ENCODE measurements around the gene IZUMO3. TPM values are rescaled to one million over a fixed set of nuclear protein-coding genes. Genes with fewer than 3 reads are reported as not detected.

The IZUMO3 gene
- total and polyA plus RNA-seq, 2 of the 8 experiments (the other 6 are each of a cell fraction or from before 2014, with no cell fraction given), result not detected

DNA sequence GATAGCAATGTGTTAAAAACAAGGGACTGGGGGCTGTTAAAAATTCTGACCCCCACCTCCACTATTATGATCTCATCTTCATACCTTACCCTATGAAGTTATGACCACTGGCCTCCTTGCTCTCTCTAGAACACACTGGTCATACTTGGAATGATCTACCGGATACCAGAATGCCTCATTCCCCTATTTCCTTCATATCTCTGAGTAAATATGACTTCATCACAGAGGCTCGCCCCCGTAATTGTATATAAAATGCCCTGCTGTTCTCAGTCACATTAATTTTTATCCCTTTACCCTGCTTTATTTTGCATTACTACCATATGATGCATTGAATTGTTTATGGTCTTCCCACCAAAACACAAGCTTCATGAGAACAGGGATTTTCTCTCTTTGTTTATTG is 29.2 kb downstream of the IZUMO3 start:
- no peak overlapping the region for H2BK15ac ChIP-seq (ENCODE audit: low read length)
- no peak overlapping the region for H3K4me3 ChIP-seq (ENCODE audit: extremely low read depth in 1 of 4, insufficient read depth in 2 of 4, low read depth in 3 of 4, low read length in 4 of 4)
- H3K14ac ChIP-seq (ENCODE audit: insufficient read length), result no peak overlapping the region
- H3K18ac ChIP-seq (ENCODE audit: extremely low read depth, low read length), result no peak overlapping the region
- H3K27me3 ChIP-seq (replicated peaks in 1 of 4; ENCODE audit: control insufficient read depth in 3 of 4, extremely low read depth in 1 of 4, insufficient read depth in 3 of 4, low read length in 3 of 4), result no peaks in the 10 kb centered on the region
- no peak overlapping the region for H2BK20ac ChIP-seq (ENCODE audit: low read length)
- no peak overlapping the region for H2AK5ac ChIP-seq (ENCODE audit: low read depth, low read length)
- H3K4ac ChIP-seq (replicated peaks; ENCODE audit: insufficient read length, low read depth, low read length), result no peak overlapping the region
- no peak overlapping the region for H2BK120ac ChIP-seq (replicated peaks; ENCODE audit: low read depth, low read length)
- H3K4me1 ChIP-seq (replicated peaks in 1 of 4; ENCODE audit: control insufficient read depth in 3 of 4, insufficient read depth in 4 of 4, low read length in 3 of 4), result no peaks in the 10 kb centered on the region
- peaks cover 6 to 7% of the 10 kb centered on the region in 2 experiments; a peak in 3 of 4 replicates for H3K9me3 ChIP-seq (ENCODE audit: insufficient read depth in 2 of 2, low read depth in 1 of 2, low read length in 1 of 2)
- H4K20me1 ChIP-seq (replicated peaks in 1 of 2; ENCODE audit: control insufficient read depth in 1 of 2, insufficient read depth in 2 of 2, low read length in 2 of 2), result no peaks in the 10 kb centered on the region
- H2BK5ac ChIP-seq (ENCODE audit: low read depth, low read length), result no peak overlapping the region
- H3K79me1 ChIP-seq (ENCODE audit: low read depth, low read length), result no peaks in the 10 kb centered on the region
- H3K36me3 ChIP-seq (ENCODE audit: control insufficient read depth in 2 of 4, insufficient read depth in 4 of 4, low read length in 3 of 4), result no peaks in the 10 kb centered on the region; a peak in 1 of 8 replicates
- H2AFZ ChIP-seq (ENCODE audit: low read length), result no peak overlapping the region
- WGBS, 2 experiments (ENCODE audit: extremely low coverage in 1 of 2, insufficient coverage in 1 of 2, insufficient read length in 1 of 2, insufficient replicate concordance in 2 of 2, low coverage in 1 of 2, low lambda C conversion rate in 2 of 2, missing lambda C conversion rate in 1 of 2), result 91% methylated on average over 3 of the region's 3 CpGs; no CpG with 5 or more reads in 1 of the 2 experiments
- FAIRE-seq (no peak), DNase-seq (ENCODE audit: low read depth in 1 of 2, low spot score in 2 of 2) (no peak)
- no peaks in the 10 kb centered on the region; the same call in 1 of the 2 replicates for H3K23me2 ChIP-seq (ENCODE audit: low read depth, low read length)
- H3K27ac ChIP-seq (ENCODE audit: low read depth, low read length), result no peak overlapping the region
- no peak overlapping the region for H3K9ac ChIP-seq (replicated peaks in 1 of 4; ENCODE audit: extremely low read depth in 1 of 4, low read depth in 3 of 4, low read length in 3 of 4)
- POLR2A ChIA-PET (ENCODE audit: partially characterized antibody), result no interaction called here
- no peak overlapping the region for H3K4me2 ChIP-seq (ENCODE audit: insufficient read depth in 1 of 2, low read depth in 2 of 2, low read length in 2 of 2)
- H4K5ac ChIP-seq (ENCODE audit: insufficient read length, low read depth, low read length), result no peak overlapping the region
- H3K56ac ChIP-seq (replicated peaks; ENCODE audit: insufficient read length, low read depth, low read length), result no peak overlapping the region
- H4K8ac ChIP-seq (ENCODE audit: extremely low read depth, insufficient read depth, low read length), result no peak overlapping the region
- no peak overlapping the region for H3K23ac ChIP-seq (ENCODE audit: insufficient read length)
- H2BK12ac ChIP-seq (ENCODE audit: low read depth, low read length), result no peak overlapping the region
- H4K91ac ChIP-seq (replicated peaks; ENCODE audit: insufficient read length, low read length), result no peak overlapping the region
- no peaks in the 10 kb centered on the region for H3K79me2 ChIP-seq (ENCODE audit: control insufficient read depth in 1 of 2, insufficient read depth in 2 of 2, low read length in 2 of 2)
- CTCF ChIA-PET (ENCODE audit: partially characterized antibody), result no interaction called here
- TF ChIP-seq KDM5A (IDR thresholded peaks at IDR 0.05; ENCODE audit: low read length) (no peak), EP300 (IDR thresholded peaks at IDR 0.05; ENCODE audit: borderline replicate concordance in 1 of 2, low read depth in 2 of 2, low read length in 2 of 2) (no peak), SIRT6 (IDR thresholded peaks at IDR 0.05; ENCODE audit: low read length) (no peak), JUN (IDR thresholded peaks at IDR 0.05; ENCODE audit: low read depth, low read length) (no peak), POLR2AphosphoS5 (IDR thresholded peaks at IDR 0.05; ENCODE audit: low read depth, low read length) (no peak), GTF2F1 (IDR thresholded peaks at IDR 0.05; ENCODE audit: borderline replicate concordance, low read depth, low read length) (no peak), SIX5 (IDR thresholded peaks at IDR 0.05; ENCODE audit: low read depth, low read length) (no peak), ZNF274 (IDR thresholded peaks at IDR 0.05; ENCODE audit: borderline replicate concordance, extremely low read depth, low read length) (no peak), GABPA (IDR thresholded peaks at IDR 0.05; ENCODE audit: borderline replicate concordance, insufficient read depth, low read length) (no peak), RNF2 (IDR thresholded peaks at IDR 0.05; ENCODE audit: borderline replicate concordance, low read depth, low read length, missing control alignments, poor library complexity, severe bottlenecking) (no peak), SP1 (IDR thresholded peaks at IDR 0.05; ENCODE audit: low read depth, low read length) (no peak), FOSL1 (IDR thresholded peaks at IDR 0.05; ENCODE audit: insufficient read depth, low read depth, low read length) (no peak)
- TF ChIP-seq, protein P1, sequence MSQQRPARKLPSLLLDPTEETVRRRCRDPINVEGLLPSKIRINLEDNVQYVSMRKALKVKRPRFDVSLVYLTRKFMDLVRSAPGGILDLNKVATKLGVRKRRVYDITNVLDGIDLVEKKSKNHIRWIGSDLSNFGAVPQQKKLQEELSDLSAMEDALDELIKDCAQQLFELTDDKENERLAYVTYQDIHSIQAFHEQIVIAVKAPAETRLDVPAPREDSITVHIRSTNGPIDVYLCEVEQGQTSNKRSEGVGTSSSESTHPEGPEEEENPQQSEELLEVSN (IDR thresholded peaks at IDR 0.05), result no peak
